ENCODE measurements around the gene CALHM3. TPM values are rescaled to one million over a fixed set of nuclear protein-coding genes. Genes with fewer than 3 reads are reported as not detected.

CALHM3 gene
- total RNA-seq, 1 experiment from 2014 or later = 2.3 TPM

GRCh38 chr10:103473261-103473671, 5.8 kb downstream of the CALHM3 start:
- intact Hi-C loops (cut with micrococcal nuclease) = no loop called here
- H2AFZ ChIP-seq (ENCODE audit: low read length) = no peak overlapping the region
- no peaks in the 10 kb centered on the region; the same call in 1 of the 2 replicates for H3K36me3 ChIP-seq (ENCODE audit: low read depth, low read length)
- no peak for DNase-seq
- H3K9me2 ChIP-seq (replicated peaks; ENCODE audit: low read length) = no peaks in the 10 kb centered on the region
- H3K4me1 ChIP-seq (ENCODE audit: insufficient read depth, low read length) = peaks cover 15% of the 10 kb centered on the region
- no peak overlapping the region for H3K4me2 ChIP-seq (ENCODE audit: low read length)
- no peak for TF ChIP-seq EZH2 (IDR thresholded peaks at IDR 0.05; ENCODE audit: low read length, unreplicated experiment)
- TF ChIP-seq EZH2phosphoT487 (IDR thresholded peaks at IDR 0.05; ENCODE audit: borderline replicate concordance, low read length) = no peak
- TF ChIP-seq CTCF (conservative IDR thresholded peaks at IDR 0.05; ENCODE audit: low read depth, low read length) = no peak
- no peak overlapping the region for H3K9ac ChIP-seq (ENCODE audit: low read length)
- no peaks in the 10 kb centered on the region for H3K27me3 ChIP-seq (ENCODE audit: low read length)
- H3K79me2 ChIP-seq (ENCODE audit: low read length) = no peaks in the 10 kb centered on the region
- ChIA-PET CTCF (no interaction called here), POLR2A (ENCODE audit: unreplicated experiment) (no interaction called here)
- H3K4me3 ChIP-seq (ENCODE audit: low read length) = no peak overlapping the region
- H3K9me3 ChIP-seq (ENCODE audit: low read length) = no peaks in the 10 kb centered on the region
- H4K20me1 ChIP-seq (ENCODE audit: low read length) = no peaks in the 10 kb centered on the region
- no peak for ATAC-seq
- no peaks in the 10 kb centered on the region for H3F3A ChIP-seq (ENCODE audit: low read length, unreplicated experiment)
- no TSS peak for BruUV-seq (replicated peaks)
- H3K27ac ChIP-seq (ENCODE audit: low read length) = no peak overlapping the region

DNA sequence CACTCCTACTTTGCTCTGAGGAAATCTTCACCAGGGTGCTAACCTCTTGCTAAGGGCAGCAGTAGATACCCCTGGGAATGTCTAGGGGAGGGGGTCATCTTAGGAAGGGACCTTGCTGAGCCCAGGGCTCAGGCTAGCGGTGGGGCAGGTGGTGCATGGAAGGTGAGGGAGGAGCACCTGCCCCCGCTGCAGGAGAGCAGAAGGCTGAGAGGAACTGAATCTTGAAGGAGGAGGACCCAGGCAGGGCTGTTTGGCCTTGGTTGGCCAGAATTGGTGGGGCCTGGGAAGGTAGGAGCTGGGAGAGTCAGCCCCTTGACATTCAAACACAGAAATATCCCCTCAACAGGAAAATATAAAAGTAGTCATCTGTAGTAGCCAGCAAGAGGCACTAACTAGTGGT, 7.0 kb downstream of the CALHM3 start:
- intact Hi-C loops (cut with micrococcal nuclease) = no loop called here
- no peak overlapping the region; the same call in 1 of the 2 replicates for H3K9ac ChIP-seq (ENCODE audit: low read length)
- ATAC-seq = no peak
- H3K4me2 ChIP-seq (ENCODE audit: low read length) = peak overlapping the region; percentile 29
- CTCF ChIA-PET = no interaction called here
- no TSS peak for BruUV-seq (replicated peaks)
- H3K27me3 ChIP-seq (ENCODE audit: low read length) = no peaks in the 10 kb centered on the region
- no peaks in the 10 kb centered on the region; the same call in 1 of the 2 replicates for H3K36me3 ChIP-seq (ENCODE audit: low read depth, low read length)
- H3K4me3 ChIP-seq (ENCODE audit: low read length) = no peak overlapping the region
- 0 out of 2 replicates have a peak overlapping the region, but pooled peaks have one; percentile 9 for H2AFZ ChIP-seq (ENCODE audit: low read length)
- POLR2A ChIA-PET (ENCODE audit: unreplicated experiment) = no interaction called here
- peak overlapping the region; percentile 25 for H3K27ac ChIP-seq (ENCODE audit: low read length)
- TF ChIP-seq EZH2phosphoT487 (IDR thresholded peaks at IDR 0.05; ENCODE audit: borderline replicate concordance, low read length) (no peak), EZH2 (IDR thresholded peaks at IDR 0.05; ENCODE audit: low read length, unreplicated experiment) (no peak), CTCF (conservative IDR thresholded peaks at IDR 0.05; ENCODE audit: low read depth, low read length) (no peak)
- peaks cover 15% of the 10 kb centered on the region for H3K4me1 ChIP-seq (ENCODE audit: insufficient read depth, low read length)
- no peaks in the 10 kb centered on the region for H3K9me2 ChIP-seq (replicated peaks; ENCODE audit: low read length)
- H4K20me1 ChIP-seq (ENCODE audit: low read length) = no peaks in the 10 kb centered on the region
- DNase-seq = no peak
- H3K79me2 ChIP-seq (ENCODE audit: low read length) = no peaks in the 10 kb centered on the region
- no peaks in the 10 kb centered on the region for H3K9me3 ChIP-seq (ENCODE audit: low read length)
- H3F3A ChIP-seq (ENCODE audit: low read length, unreplicated experiment) = no peaks in the 10 kb centered on the region

DNA sequence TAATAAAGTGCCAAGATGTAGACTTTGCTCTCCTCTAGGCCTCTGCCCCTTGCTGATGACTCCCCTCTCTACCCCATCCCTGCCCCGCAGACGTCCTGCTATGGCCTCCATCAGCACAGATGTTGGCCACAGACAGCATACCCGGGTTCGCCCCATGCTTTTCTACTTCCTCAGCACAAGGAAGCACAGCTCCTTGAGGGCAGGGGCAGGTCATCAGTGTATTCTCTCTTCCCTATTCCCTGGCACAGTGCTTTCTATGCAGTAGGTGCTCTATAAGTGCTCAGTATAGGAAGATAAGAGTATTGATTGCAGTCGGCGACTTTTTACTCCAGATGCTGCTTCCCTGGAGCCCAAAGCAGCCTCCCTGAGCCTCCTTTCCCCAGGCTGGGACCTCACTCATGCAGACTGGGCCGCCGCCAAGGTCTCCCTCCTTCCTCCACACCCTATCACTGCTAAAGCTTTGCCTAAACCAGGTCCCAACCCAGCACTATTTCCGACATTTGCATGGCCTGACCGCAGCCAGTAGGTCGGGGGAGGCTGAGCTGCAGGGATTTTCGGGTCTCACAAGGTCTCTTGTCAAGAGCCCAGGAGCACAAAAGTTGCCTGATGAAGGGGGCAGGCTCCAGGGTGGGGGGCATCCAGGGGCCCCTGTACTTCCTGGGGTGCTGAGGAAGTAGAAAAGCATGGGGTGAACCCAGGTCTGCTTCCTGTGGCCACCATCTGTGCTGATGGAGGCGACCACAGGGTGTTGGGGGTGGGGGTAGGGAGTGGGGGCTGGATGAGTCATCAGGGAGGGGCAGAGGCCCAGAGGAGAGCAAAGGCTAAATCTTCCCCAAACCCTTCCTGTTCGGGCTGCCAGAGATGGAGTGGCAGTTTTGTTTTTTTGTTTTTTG, 8.0 kb downstream of the CALHM3 start:
- H3K27ac ChIP-seq (ENCODE audit: low read length) = peak overlapping the region; percentile 25
- no peaks in the 10 kb centered on the region for H3K9me3 ChIP-seq (ENCODE audit: low read length)
- peak overlapping the region; percentile 29 for H3K4me2 ChIP-seq (ENCODE audit: low read length)
- CTCF ChIA-PET = no interaction called here
- peaks cover 15% of the 10 kb centered on the region for H3K4me1 ChIP-seq (ENCODE audit: insufficient read depth, low read length)
- H3K27me3 ChIP-seq (ENCODE audit: low read length) = no peaks in the 10 kb centered on the region
- no peak overlapping the region for H3K4me3 ChIP-seq (ENCODE audit: low read length)
- peak; percentile 42 for DNase-seq
- no TSS peak for BruUV-seq (replicated peaks)
- H4K20me1 ChIP-seq (ENCODE audit: low read length) = no peaks in the 10 kb centered on the region
- 0 out of 2 replicates have a peak overlapping the region, but pooled peaks have one; percentile 9 for H2AFZ ChIP-seq (ENCODE audit: low read length)
- peak; percentile 66 for ATAC-seq
- no peaks in the 10 kb centered on the region for H3K36me3 ChIP-seq (ENCODE audit: low read depth, low read length)
- H3K9me2 ChIP-seq (replicated peaks; ENCODE audit: low read length) = no peaks in the 10 kb centered on the region
- H3K9ac ChIP-seq (ENCODE audit: low read length) = no peak overlapping the region; the same call in 1 of the 2 replicates
- H3F3A ChIP-seq (ENCODE audit: low read length, unreplicated experiment) = no peaks in the 10 kb centered on the region
- intact Hi-C loops (cut with micrococcal nuclease) = no loop called here
- TF ChIP-seq EZH2 (IDR thresholded peaks at IDR 0.05; ENCODE audit: low read length, unreplicated experiment) (no peak), CTCF (conservative IDR thresholded peaks at IDR 0.05; ENCODE audit: low read depth, low read length) (no peak), EZH2phosphoT487 (IDR thresholded peaks at IDR 0.05; ENCODE audit: borderline replicate concordance, low read length) (no peak)
- POLR2A ChIA-PET (ENCODE audit: unreplicated experiment) = no interaction called here
- H3K79me2 ChIP-seq (ENCODE audit: low read length) = no peaks in the 10 kb centered on the region

Measured in PC-3 (cell line).